Measurements from ENCODE around the gene SRSF10.
"Not testable (repeated sequence)": the region's sequence is repeated elsewhere in the genome, so short reads cannot be mapped to it uniquely, and the experiment has no call there.

The SRSF10 gene

DNA sequence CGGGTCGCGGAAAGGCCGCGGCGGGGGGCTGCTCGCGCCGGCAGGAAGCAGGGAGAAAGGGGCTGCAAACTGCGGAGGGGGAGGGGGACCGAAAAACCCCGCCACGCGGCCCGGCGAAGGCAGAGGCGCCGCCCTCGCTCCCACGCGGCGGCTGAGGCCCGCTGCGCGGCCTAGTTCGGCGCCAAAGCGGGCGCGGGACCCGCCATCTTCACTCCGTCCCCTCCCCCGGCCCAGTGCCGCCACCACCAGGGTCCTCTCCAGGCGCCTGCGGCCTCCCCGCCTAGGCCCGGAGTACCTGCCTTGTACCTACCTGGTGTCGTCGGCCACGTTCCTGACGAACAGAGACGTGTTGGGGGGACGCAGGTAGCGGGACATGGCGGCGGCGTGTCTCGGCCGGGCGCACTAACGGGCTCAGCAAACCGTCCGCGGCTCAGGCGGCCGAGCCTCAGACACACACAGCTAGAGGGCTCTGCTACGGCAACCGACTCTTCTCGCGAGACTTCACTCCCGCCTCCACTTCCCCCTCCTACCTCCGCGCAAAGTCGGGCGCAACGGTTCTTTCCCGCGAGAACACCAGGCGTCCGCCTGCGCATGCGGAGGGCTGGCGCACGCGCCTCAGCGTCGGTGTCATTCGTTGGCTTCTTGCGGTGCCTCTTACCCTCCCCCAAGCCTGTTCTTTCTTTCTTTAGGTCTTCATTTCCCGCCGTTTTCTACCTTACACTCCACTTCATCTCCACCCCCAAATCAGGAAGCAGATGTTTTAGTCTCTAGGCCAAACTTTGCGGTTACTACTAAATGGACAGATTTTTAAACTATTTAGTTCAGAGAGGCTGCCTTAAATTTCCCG, at the start of gene SRSF10:
Gene SRSF10, minus strand, starts transcription at position 447 of the 847 bp plus-strand sequence. Its CDS starts 72 bp downstream, at position 375.
- DNase-seq: peak; percentile 97

DNA sequence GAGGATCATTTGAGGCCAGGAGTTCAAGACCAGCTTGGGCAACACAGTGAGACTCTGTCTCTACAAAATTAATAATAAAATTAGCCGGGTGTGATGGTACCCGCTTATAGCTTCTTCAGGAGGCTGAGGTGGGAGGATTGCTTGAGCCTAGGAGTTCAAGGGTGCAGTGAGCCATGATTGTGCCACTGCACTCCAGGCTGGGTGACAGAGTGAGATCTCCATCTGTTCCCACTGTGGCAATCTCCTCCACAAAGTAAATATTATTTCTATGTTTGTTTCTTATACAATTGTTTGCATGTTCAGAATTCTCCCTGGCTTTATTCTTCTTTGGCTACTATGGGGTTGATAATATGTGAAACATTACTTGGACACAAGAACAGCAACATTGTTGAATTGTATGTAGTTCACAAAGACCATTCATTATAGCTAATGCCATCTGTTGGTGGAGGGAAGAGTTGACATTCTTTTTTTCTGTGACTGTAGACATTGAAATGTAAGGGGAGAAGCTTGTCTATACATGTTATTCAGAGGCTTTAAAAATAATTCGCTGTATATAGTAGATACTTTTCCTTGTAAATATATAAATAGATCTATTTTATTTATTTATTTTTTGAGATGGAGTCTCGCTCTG, 47.8 kb upstream of the SRSF10 start:
- DNase-seq: peak; percentile 18

DNA sequence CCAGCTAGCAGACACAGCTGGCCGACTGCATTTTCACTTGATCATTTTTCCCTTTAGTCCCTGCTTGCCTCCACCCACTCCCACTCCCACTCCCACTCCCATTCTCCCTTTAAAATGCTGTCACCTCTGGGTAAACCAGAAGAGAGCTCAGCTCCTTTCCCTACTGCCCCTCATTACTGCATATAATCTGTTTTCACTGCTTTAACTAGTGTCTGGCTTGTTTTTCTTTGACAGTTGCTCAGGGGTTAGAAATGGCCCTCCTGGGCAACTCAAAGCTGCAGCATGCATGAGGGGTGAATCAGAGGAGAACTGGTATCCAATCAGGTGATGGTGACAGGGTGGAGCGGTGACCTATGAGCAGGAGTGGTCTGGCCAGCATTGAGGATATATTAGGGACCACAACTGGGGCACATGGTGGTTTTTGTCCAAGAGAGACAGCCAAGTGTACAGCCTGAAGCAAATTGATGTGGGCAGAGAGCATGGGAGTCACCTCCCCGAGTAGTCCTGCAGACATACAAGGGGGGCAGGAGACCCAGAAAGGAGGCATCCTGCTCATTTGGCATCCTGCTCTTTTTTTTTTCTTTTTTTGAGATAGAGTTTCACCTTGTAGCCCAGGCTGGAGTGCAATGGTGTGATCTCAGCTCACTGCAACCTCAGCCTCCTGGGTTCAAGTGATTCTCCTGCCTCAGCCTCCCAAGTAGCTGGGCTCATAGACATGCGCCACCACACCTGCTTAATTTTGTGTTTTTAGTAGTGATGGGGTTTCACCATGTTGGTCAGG, 42.6 kb upstream of the SRSF10 start:
- no peak for DNase-seq

DNA sequence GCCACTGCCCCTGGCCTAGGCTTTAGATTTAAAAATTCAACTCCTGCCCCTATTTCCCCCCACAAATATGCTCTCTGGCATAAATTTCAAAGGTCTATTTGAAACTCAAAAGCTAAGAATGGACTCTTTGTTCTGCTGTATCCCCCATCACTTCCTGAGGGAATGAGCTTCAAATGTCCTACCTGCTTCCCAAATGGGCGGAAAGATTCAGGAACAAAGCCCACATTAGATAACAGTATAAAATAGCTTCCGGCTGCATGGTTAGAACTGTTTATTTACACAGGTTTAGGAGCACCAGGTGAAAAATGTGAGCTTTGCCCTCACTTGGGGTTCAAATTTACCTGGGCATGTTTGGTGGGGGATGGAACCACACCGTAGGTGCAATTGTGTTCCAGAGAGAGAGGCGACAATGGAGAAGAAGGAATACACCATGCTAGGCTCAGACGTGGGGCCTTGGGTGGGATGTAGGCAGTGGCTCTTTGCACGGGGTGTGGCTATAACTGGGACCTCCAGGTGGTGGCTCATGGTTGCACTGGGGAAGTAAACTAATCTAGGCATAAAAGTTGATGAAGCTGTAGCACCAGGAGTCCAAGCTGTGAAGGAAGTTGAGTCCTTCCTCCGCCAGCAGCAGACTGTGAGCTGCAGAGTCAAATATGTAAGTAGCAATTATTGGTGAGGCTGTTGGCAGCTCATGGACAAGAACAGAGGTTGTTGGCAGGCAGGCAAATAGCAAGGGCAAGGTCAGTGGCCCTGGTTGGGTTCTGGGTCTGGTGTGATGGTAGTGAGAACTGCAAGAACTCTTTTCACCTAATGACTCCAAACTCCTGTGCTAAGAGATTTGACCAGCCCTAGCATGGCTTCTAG, 41.5 kb upstream of the SRSF10 start:
- peak; percentile 24 for DNase-seq

DNA sequence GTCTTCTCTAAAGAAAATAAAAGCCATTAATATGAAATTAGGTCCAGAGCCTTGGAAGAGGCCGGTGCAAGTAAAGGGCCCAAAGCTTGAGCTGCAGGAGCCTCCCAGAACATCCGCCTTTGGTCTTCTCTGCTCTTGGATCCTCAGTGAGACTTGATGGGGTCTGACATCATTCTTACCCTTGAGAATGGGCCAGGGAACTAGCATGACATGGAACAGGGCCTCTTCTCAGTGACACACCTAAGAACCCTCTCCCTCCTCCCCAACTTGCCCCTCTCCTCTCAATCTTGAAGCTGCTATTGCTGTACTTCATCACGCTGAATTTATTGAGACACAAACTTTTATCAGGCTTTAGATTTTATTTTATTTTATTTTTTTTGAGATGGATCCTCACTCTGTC, 40.3 kb upstream of the SRSF10 start:
- DNase-seq: no peak

DNA sequence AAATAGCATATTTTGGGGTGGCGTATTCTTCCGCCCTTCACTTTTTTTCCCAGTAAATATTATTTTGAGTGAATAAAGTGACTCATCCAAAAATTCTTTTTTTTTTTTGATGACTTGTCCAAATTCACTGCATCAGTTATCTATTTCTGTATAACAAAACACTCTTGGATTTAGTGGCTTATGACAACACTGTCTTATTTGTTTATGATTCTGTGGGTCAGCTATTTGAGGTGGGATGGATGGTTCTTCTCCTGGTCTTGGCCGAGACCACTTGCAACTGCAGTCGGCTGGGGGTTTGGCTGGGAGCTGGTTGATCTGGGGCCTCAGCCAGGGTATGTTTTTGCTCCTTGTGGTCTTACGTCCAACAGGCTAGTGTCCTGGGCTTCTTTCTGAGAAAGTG, 39.9 kb upstream of the SRSF10 start:
- DNase-seq: no peak

DNA sequence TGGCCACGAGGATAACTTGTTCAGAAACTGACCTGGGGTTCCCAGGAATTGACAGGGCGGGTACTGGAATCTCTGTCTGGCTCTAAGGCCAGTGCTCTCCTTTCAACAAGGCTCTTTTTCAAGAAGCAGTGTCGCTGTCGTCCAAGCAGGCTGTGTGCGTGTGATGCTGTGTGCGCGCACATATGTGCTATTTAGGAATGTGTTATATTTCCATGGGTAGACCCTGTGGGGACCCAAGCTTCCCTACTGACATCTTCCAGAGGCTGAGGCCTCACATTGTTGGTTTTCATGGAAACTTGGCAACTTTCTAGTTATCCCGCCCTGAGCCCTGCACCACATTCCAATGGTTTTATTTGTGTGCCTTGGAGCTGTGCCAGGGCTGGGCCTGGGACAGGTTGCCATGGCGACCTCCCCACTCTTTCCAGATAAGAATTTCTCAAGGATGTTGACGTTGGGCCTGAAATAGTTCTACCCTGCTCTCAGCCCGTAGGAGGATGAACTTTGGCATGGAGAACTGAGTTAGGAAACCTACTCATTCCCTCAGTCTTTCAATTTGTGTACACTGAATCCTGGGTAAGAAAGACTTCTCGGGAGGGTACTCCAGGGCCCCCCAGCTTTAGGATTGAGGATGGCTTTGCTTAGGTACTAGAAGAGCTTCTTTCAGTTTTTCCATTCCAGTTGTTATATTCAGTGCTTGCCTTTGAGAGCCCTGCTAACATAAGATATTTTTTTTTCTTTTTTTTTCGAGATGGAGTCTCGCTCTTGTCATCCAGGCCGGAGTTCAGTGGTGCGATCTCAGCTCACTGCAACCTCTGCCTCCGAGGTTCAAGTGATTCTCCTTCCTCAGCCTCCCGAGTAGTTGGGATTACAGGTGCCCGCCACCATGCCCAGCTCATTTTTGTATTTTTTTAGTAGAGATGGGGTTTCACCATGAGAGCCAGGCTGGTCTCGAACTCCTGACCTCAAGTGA, 38.8 kb upstream of the SRSF10 start:
- DNase-seq: no peak

DNA sequence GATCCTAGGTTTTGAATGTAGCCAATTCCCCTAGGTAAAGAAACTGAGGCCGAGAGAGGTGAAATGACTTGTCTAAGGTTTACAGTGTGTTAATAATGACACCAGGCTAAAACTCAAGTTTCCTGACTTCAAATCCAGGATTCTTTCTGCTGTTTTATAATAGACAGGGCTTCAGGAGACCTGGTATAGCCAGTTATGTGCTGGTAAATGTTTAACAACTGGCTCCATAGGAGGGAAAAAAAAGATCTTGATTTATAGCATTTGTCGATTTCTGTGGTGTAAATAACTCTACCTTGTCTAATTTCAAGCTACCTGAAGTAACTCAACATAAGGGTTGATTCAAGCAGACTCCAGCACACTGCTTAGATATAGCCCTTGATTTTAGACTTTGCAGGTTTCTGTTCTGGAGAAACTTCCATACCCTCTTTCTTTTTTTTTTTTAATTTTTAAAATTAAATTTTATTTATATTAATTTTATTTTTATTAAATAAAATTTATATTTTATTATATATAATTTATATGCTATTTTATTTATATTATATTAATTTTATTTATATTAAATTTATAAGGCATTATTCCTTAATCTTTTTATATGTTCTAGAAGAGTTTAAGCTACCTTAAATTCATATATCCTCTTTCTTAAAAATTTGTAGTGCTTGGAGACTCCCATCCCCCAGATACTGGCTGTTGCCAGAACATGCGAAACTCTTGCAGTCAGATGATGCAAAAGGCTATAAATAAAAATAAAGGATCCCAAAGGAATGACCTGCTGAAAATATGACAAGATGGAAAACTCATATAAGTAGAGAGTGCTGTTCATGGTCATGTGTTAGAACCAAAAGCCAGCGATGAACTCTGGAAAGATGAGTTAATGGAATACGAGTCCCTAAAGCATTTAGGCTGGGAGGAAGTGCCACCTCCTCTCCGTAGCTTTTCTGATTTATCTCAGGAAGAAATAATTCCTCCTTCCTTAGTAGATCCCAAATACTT, 35.4 kb upstream of the SRSF10 start:
- no peak for DNase-seq

DNA sequence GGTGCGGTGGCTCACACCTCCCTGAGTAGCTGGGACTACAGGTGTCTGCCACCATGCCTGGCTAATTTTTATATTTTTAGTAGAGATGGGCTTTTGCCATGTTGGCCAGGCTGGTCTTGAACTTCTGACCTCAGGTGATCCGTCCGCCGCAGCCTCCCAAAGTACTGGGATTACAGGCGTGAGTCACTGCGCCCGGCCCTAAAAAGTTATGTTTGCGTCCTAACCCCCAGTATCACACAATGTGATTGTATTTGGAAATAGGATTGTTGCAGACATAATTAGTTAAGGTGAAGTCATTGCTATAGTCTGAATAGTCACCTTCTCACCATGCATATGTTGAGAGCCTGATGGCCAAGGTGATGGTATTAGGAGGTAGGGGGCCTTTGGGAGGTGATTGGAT, 32.8 kb upstream of the SRSF10 start:
- not testable (repeated sequence) for DNase-seq

DNA sequence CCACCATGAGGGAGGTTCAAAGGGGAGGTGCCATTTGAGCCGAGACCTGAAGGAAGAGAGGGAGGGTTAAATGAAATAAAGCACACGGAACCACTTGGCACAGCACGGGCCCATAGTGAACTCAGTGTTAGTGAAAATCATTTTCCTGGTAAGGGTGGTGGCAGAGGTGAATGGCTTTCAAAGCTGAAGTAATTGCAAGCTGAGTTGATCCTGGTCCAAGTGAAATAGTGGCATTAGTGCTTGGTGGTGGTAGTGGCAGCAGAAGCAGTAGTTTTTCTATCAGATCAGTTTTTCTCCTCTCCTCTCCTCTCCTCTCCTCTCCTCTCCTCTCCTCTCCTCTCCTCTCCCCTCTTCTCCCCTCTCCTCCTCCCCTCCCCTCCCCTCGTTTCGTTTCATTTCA, 30.5 kb upstream of the SRSF10 start:
- DNase-seq: no peak

DNA sequence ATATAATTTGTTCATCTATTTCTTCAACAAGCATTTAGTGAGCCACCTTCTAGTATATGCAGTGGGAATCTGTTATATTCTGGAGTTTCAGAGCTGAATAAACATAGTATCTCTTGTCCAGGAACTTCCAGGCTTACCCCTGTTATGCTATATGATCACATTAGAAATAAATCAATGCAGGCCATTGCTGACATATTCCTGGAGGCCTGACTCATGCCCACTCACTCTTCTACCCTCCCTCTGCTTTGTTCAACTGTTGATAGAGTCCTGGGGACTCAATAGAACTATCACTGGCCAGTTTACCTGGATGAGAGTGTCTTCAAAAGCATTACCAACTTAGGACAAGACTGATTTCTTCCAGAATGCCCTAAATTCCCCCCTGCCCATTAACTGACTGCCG, 29.3 kb upstream of the SRSF10 start:
- DNase-seq: no peak

DNA sequence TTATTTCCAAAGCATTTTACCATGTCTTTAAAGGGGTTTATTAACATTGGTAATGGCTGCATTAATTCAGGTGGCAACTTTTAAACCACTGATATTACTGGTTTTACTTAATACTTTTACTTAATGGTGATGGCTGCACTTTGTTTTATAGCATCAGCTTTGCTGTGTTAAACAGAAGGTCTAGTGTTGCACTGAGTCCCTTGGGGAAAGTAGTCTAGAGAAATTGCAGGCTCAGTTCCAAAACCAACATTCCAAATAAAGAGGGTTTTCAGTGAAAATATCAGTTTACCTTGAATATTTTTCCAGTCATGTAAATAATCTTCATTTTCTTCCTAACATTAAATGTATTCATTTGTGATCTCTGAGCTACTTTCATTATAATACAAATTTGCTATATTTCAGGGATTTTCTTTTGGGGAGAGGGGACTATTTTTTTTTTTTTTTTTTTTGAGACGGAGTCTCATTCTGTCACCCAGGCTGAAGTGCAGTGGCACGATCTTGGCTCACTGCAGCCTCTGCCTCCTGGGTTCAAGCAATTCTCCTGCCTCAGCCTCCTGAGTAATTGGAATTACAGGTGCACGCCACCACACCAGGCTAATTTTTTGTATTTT, 28.6 kb upstream of the SRSF10 start:
- peak; percentile 67 for DNase-seq

DNA sequence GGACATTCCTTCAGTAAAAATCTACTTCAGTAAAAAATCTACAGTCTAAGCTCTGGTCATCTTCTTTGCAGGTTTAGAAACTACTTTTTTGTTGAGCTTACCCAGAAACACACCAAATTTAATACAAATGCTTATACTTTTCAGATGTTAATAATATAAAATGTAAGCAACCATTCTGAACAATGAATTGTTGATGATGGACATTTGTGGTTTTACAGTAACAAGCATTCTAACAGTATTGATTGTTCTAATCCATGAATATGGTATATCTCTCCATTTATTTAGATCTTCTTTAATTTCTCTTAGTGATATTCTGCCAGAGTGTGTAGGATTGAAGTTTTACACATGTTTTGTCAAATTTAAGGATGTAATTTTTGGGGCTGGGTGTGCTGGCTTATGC, 27.0 kb upstream of the SRSF10 start:
- no peak for DNase-seq

DNA sequence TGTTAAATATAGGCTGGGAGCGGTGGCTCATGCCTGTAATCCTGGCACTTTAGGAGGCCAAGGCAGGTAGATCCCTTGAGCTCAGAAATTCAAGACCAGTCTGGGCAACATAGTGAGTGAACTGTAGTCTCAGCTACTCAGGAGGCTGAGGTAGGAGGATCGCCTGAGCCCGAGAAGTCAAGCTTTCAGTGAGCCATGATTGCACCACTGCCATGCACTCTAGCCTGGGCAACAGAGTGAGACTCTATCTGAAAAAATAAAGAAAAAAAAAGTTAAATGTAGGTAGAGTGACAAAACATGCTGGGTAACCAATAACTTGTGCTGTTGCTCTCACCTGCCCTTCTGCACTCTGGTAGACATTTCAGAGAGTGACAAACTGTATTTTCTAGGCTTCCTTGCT, 25.0 kb upstream of the SRSF10 start:
- DNase-seq: no peak

DNA sequence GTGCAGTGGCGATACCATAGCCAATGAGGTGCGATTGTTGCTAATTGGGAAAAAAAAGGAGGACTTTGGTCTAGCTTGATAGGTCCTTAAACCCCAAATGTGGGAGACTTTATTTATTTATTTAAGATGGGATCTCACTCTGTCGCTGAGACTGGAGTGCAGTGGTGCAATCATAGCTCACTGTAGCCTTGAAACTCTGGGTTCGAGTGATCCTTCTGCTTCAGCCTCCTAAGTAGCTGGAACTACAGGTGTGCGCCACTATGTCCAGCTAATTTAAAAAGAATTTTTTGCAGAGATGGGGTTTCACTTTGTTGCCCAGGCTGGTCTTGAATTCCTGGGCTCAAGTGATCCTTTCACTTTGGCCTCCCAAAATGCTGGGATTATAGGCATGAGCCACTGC, 24.0 kb upstream of the SRSF10 start:
- DNase-seq: no peak

DNA sequence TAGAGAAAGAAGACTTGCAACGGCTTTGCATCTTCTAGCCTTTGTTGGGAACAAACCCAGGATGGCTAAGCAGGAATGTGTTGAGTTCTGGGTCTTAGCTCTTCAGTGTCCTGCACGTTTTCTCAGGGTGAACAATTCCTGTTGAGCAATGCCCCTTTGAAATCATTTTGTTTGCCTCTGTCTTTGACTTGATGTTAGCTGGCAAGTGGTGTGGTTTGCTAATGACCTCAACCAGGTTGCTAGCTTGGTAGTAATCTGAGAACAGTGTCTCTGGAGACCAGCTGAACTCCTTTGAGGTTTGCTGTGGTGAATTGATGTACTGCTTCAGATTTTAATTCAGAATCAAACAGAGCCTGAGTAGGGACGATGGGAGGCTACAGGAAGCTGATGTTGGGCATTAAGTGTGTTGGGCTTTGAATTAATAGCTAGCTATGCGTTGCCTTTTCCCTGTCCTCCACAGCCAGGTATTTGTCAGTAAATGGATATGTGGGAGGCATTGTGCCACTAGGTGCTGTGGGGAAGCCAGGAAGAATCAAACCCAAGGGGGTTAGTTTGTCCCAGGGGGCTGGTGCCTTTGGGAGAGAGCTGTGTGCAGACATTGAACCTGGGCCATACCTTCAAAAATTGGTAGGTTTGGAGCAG, 23.3 kb upstream of the SRSF10 start:
- peak; percentile 65 for DNase-seq

DNA sequence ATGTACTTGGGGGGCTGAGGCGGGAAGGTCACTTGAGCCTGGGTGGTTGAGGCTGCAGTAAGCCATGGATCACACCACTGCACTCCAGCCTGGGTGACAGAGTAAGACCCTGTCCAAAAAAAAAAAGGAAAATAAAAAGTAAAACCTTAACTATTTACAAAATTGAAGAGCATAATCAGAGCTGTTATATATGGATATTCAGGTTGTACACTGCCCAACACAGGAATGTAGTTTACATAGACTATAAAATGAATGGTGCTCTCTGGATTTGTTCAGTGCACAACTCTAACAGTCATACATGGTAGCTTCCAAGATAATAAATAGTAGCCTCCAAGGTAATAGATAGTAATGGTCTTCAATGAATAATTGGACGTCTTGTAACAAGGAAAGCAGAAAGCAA, 22.6 kb upstream of the SRSF10 start:
- DNase-seq: no peak

DNA sequence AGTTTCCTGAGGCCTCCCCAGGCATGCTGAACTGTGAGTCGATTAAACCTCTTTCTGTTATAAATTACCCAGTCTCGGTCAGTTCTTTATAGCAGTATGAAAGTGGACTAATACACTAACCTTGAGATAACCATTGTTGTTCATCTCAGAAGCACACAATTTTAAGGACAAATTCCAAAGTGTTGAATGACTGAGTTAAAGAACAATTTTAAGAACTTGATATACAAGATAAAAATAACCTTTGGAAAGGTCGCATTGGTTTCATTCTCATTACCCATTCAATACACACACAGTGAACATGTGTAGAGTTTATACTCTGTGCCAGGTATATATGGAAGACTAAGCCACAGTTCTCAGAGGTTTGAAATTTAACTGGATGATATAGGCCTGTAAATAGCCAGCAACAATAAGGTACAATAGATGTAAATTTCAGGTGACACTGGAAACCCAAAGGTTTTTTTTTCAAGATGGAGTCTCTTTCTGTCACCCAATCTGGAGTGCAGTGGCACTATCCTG, 19.1 kb upstream of the SRSF10 start:
- DNase-seq: no peak

DNA sequence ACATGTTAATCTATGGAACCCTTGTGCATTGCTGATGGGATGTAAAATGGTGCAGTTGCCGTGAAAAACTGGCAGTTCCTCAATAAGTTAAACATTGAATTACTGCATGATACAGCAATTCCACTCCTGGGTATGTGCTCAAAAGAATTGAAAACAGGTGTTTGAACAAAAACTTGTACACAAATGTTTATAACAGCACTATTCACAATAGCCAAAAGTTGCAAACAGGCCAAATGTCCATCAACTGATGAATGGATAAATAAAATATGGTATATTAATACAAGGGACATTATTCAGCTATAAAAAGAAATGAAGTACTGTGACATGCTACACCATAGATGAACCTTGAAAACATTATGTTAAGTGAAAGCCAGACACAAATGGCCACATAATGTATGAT, 17.7 kb upstream of the SRSF10 start:
- DNase-seq: no peak
